GM19397 (cell line): ENCODE data around the gene TRPM2.
"Not testable (repeated sequence)": the region's sequence is repeated elsewhere in the genome, so short reads cannot be mapped to it uniquely, and the experiment has no call there.

Experiments used
- ATAC-seq: cut with Tn5 transposase; IDR thresholded peaks from one replicate; pipeline ENCODE4 v1.9.1; 2021; ENCODE audit warnings: mild to moderate bottlenecking, moderate library complexity; ENCODE audit not compliant: unreplicated experiment

TRPM2 gene

GRCh38 chr21:44351535-44352252, 1.7 kb upstream of the TRPM2 start:
- no peak for ATAC-seq

- no peak for ATAC-seq
Observed at GRCh38 chr21:44352253-44352860, 1.1 kb upstream of the TRPM2 start.

GRCh38 chr21:44354001-44354405, 582 bp downstream of the TRPM2 start:
- ATAC-seq: no peak

GRCh38 chr21:44354775-44355771, 1.7 kb downstream of the TRPM2 start:
- no peak for ATAC-seq

- ATAC-seq: no peak
Observed at GRCh38 chr21:44356160-44356559, 2.7 kb downstream of the TRPM2 start.

- ATAC-seq: no peak
Observed at GRCh38 chr21:44356636-44357035, 3.2 kb downstream of the TRPM2 start.

- ATAC-seq: no peak
Observed at GRCh38 chr21:44357064-44357837, 3.8 kb downstream of the TRPM2 start.

- ATAC-seq: no peak
Observed at GRCh38 chr21:44359396-44359795, 6.0 kb downstream of the TRPM2 start.

GRCh38 chr21:44360159-44360558, 6.7 kb downstream of the TRPM2 start:
- no peak for ATAC-seq

- ATAC-seq: not testable (repeated sequence)
Observed at GRCh38 chr21:44361903-44362302, 8.5 kb downstream of the TRPM2 start.

GRCh38 chr21:44363278-44363677, 9.9 kb downstream of the TRPM2 start:
- no peak for ATAC-seq

GRCh38 chr21:44364151-44365053, 11.0 kb downstream of the TRPM2 start:
- ATAC-seq: no peak

- no peak for ATAC-seq
Observed at GRCh38 chr21:44365251-44365966, 12.0 kb downstream of the TRPM2 start.

GRCh38 chr21:44365967-44366585, 12.7 kb downstream of the TRPM2 start:
- ATAC-seq: no peak

- ATAC-seq: no peak
Observed at GRCh38 chr21:44366586-44367211, 13.3 kb downstream of the TRPM2 start.

GRCh38 chr21:44368711-44369446, 15.5 kb downstream of the TRPM2 start:
- ATAC-seq: no peak

- ATAC-seq: no peak
Observed at GRCh38 chr21:44370027-44370735, 16.8 kb downstream of the TRPM2 start.
